ENCODE data around the gene ST3GAL4.

ST3GAL4 gene

GRCh38 chr11:126456783-126457542 is 101.5 kb downstream of the ST3GAL4 start:
- no peak for DNase-seq

DNA sequence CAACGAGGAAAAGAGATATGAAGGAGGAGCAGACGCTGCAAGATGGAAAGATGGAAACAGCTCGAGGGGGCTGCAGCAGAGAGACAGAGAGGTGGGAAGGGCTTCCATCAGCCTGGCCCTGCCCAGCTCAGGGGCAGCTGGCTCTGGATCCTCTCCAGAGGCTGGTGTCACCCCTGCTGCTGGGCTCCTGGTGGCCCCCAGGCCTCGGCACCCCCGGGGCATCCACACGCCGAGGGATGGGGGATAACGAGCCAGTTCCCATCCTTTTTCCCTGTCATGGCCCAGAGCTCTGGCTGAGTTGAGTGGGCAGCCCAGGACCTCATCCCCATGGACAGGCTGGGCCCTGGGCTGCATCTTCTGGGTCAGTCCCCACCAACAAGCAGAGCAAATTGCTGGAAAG is 102.3 kb downstream of the ST3GAL4 start:
- DNase-seq, result no peak

GRCh38 chr11:126459691-126460281 is 104.3 kb downstream of the ST3GAL4 start:
- no peak for DNase-seq

DNA sequence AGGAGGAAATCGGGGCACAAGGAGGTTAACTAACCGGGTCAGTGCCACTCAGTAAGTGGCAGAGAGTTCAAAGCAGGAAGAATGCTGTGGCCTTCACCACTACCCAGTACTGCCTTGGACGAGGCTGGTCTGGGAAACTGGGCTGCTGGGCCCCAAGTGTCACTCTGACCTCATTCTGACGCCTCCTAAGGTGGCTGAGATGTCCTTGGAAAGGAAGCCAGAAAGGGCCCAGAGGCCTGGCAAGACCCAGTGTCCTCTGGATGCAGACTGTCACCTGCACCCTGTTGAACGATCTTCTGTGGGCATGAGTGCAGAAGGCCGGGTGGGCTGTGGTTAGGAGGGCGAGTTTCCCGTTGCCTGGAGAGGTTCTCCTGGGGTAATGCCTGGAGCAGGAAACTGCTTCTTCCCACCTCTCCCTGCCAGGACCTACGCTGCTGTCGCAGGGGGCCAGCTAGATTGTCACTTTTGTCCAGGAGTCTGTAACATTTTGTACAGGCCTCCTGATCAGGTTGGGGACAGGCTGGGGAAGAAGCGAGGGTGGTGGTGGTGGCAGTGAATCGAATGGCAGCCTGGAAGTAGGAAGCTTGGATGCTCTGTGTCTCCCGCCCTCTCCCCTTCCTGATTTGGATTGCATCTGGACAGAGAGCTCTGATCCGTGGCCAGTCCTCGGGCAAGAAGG is 105.1 kb downstream of the ST3GAL4 start:
- no peak for DNase-seq

GRCh38 chr11:126461096-126461440 is 105.6 kb downstream of the ST3GAL4 start:
- DNase-seq, result no peak

DNA sequence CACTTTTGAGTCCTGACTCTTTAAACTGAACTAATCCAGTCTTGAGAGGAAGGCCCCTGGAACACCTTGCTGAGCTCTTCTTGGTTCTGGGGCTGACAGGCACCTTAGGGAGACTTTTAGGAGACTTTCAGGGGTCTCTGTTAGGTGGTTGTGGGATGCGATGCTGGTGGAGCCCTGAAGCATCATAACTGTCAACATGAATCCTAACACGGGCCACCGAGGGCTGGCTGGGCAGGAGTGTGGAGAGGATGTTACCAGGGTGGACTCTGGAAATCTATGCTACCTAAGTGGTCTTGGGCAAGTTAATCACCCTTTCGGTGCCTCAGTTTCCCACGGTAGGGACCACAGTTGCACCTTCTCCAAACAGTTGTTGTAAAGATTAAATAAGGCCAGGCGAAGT is 106.5 kb downstream of the ST3GAL4 start:
- DNase-seq, result no peak

DNA sequence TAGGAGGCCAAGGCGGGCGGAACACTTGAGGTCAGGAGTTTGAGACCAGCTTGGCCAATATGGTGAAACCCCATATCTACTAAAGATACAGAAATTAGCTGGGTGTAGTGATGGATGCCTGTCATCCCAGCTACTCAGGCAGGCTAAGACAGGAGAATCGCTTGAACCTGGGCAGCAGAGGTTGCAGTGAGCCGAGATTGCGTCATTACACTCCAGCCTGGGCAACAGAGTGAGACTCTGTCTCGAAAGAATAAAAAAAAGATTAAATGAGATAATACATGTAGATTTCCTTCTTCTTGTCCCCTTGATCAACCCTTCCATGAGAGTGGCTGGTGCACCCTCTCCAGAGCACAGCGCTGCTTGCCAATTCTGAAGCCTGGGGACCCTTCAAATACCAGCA is 106.9 kb downstream of the ST3GAL4 start:
- DNase-seq, result no peak

All from activated effector memory CD4-positive, alpha-beta T cell treated with Interleukin-2 at 50 U/mL for 16 hours (primary cell).